ENCODE measurements around the gene CNOT6L.

GRCh38 chr4:77742054-77742453, 77.1 kb downstream of the CNOT6L start:
- TF ChIP-seq CTCF (IDR thresholded peaks at IDR 0.05 in 4 of 5, conservative IDR thresholded peaks at IDR 0.05 in 1 of 5) (no peak), POLR2A (IDR thresholded peaks at IDR 0.05) (no peak)
